Measurements from ENCODE around the gene SMOC1. TPM values are rescaled to one million over a fixed set of nuclear protein-coding genes. Genes with fewer than 3 reads are reported as not detected.

The SMOC1 gene
- total and polyA plus RNA-seq, 2 experiments from 2014 or later = 0.70 to 3.5 TPM

- Histone ChIP-seq H3K79me2 (ENCODE audit: insufficient read depth) (no peaks in the 10 kb centered on the region), H3K4me1 (ENCODE audit: insufficient read depth) (no peaks in the 10 kb centered on the region), H3K9me2 (ENCODE audit: insufficient read depth) (no peaks in the 10 kb centered on the region), H3K27me3 (replicated peaks; ENCODE audit: insufficient read depth) (no peaks in the 10 kb centered on the region), H3K9ac (no peak overlapping the region), H3F3A (ENCODE audit: insufficient read depth) (no peaks in the 10 kb centered on the region), H3K4me2 (ENCODE audit: unreplicated experiment) (no peak overlapping the region), H3K9me3 (ENCODE audit: low read depth) (no peaks in the 10 kb centered on the region), H4K20me1 (ENCODE audit: insufficient read depth) (no peaks in the 10 kb centered on the region), H3K4me3 (no peak overlapping the region), H3K27ac (no peak overlapping the region), H2AFZ (no peak overlapping the region), H3K36me3 (ENCODE audit: low read depth) (no peaks in the 10 kb centered on the region)
- 14 to 15% methylated on average over 5 of the region's 5 CpGs for WGBS, 2 experiments (ENCODE audit: low coverage in 1 of 2, low lambda C conversion rate in 2 of 2, missing lambda C conversion rate in 2 of 2)
- DNase-seq = no peak
- TF ChIP-seq EZH2 (IDR thresholded peaks at IDR 0.05; ENCODE audit: insufficient read depth, poor library complexity, severe bottlenecking) (no peak), EZH2phosphoT487 (IDR thresholded peaks at IDR 0.05; ENCODE audit: insufficient read depth, low read depth) (no peak)
- in situ Hi-C loops (cut with MboI) = no loop called here
Measured at GRCh38 chr14:70057519-70058136, 178.4 kb downstream of the SMOC1 start.

- no peaks in the 10 kb centered on the region for H3F3A ChIP-seq (ENCODE audit: insufficient read depth)
- H3K9me2 ChIP-seq (ENCODE audit: insufficient read depth) = no peaks in the 10 kb centered on the region
- H3K4me1 ChIP-seq (ENCODE audit: insufficient read depth) = no peaks in the 10 kb centered on the region
- H3K9ac ChIP-seq = no peak overlapping the region
- H3K27me3 ChIP-seq (replicated peaks; ENCODE audit: insufficient read depth) = peaks cover 9% of the 10 kb centered on the region
- no peaks in the 10 kb centered on the region for H3K79me2 ChIP-seq (ENCODE audit: insufficient read depth)
- H2AFZ ChIP-seq = no peak overlapping the region
- in situ Hi-C loops (cut with MboI) = no loop called here
- no peaks in the 10 kb centered on the region for H3K9me3 ChIP-seq (ENCODE audit: low read depth)
- H4K20me1 ChIP-seq (ENCODE audit: insufficient read depth) = no peaks in the 10 kb centered on the region
- no peak for TF ChIP-seq EZH2 (IDR thresholded peaks at IDR 0.05; ENCODE audit: insufficient read depth, poor library complexity, severe bottlenecking)
- TF ChIP-seq EZH2phosphoT487 (IDR thresholded peaks at IDR 0.05; ENCODE audit: insufficient read depth, low read depth) = no peak
- DNase-seq = no peak
- no peak overlapping the region for H3K4me3 ChIP-seq
- WGBS, 2 experiments (ENCODE audit: low coverage in 1 of 2, low lambda C conversion rate in 2 of 2, missing lambda C conversion rate in 2 of 2) = 8 to 9% methylated on average over 2 of the region's 2 CpGs
- H3K36me3 ChIP-seq (ENCODE audit: low read depth) = no peaks in the 10 kb centered on the region
- H3K4me2 ChIP-seq (ENCODE audit: unreplicated experiment) = no peak overlapping the region
- H3K27ac ChIP-seq = no peak overlapping the region
Measured at GRCh38 chr14:70059545-70059944, 180.3 kb downstream of the SMOC1 start.

DNA sequence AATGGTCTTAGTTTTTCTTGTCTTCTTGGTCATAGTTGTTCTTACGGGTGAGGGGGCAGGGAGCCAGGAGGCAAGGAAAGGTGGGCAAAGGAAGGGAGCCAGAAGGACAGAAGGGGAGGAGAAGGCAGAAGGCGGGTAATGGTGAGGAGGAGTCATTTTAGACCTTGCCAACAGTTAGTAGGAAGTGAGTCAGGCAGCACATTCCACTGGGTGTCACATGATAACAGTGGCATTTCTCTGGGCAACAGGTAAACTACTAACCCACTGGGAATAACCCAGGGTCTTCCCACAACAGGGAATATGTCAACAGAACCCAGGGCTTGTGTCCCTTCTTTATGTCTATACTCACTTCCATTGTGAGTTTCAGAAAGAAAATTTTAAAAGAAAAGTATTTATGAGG lies 181.9 kb downstream of the SMOC1 start:
- H4K20me1 ChIP-seq (ENCODE audit: insufficient read depth) = no peaks in the 10 kb centered on the region

GRCh38 chr14:70064136-70064865 lies 185.1 kb downstream of the SMOC1 start:
- in situ Hi-C loops (cut with MboI) = no loop called here
- H3K4me1 ChIP-seq (ENCODE audit: insufficient read depth) = no peaks in the 10 kb centered on the region
- TF ChIP-seq EZH2 (IDR thresholded peaks at IDR 0.05; ENCODE audit: insufficient read depth, poor library complexity, severe bottlenecking) = no peak
- TF ChIP-seq EZH2phosphoT487 (IDR thresholded peaks at IDR 0.05; ENCODE audit: insufficient read depth, low read depth) = no peak
- 9 to 12% methylated on average over 11 of the region's 11 CpGs for WGBS, 2 experiments (ENCODE audit: low coverage in 1 of 2, low lambda C conversion rate in 2 of 2, missing lambda C conversion rate in 2 of 2)
- H3K4me2 ChIP-seq (ENCODE audit: unreplicated experiment) = no peak overlapping the region
- H4K20me1 ChIP-seq (ENCODE audit: insufficient read depth) = no peaks in the 10 kb centered on the region
- peaks cover 14% of the 10 kb centered on the region for H3K27me3 ChIP-seq (replicated peaks; ENCODE audit: insufficient read depth)
- H3K9ac ChIP-seq = no peak overlapping the region
- no peaks in the 10 kb centered on the region for H3K36me3 ChIP-seq (ENCODE audit: low read depth)
- no peaks in the 10 kb centered on the region for H3K9me2 ChIP-seq (ENCODE audit: insufficient read depth)
- H3F3A ChIP-seq (ENCODE audit: insufficient read depth) = no peaks in the 10 kb centered on the region
- no peak overlapping the region for H3K4me3 ChIP-seq
- no peaks in the 10 kb centered on the region for H3K79me2 ChIP-seq (ENCODE audit: insufficient read depth)
- no peak overlapping the region for H2AFZ ChIP-seq
- no peaks in the 10 kb centered on the region for H3K9me3 ChIP-seq (ENCODE audit: low read depth)
- no peak for DNase-seq
- H3K27ac ChIP-seq = no peak overlapping the region

More for the DNA sequence above, 181.9 kb downstream of the SMOC1 start:
- in situ Hi-C loops (cut with MboI) = no loop called here
- DNase-seq = no peak
- Histone ChIP-seq H3K36me3 (ENCODE audit: low read depth) (no peaks in the 10 kb centered on the region), H3K4me2 (ENCODE audit: unreplicated experiment) (no peak overlapping the region), H3K4me3 (no peak overlapping the region), H3K9ac (no peak overlapping the region), H3K4me1 (ENCODE audit: insufficient read depth) (no peaks in the 10 kb centered on the region), H3K27ac (no peak overlapping the region), H3K9me3 (ENCODE audit: low read depth) (no peaks in the 10 kb centered on the region), H3K27me3 (replicated peaks; ENCODE audit: insufficient read depth) (peaks cover 14% of the 10 kb centered on the region), H3F3A (ENCODE audit: insufficient read depth) (no peaks in the 10 kb centered on the region), H3K79me2 (ENCODE audit: insufficient read depth) (no peaks in the 10 kb centered on the region), H3K9me2 (ENCODE audit: insufficient read depth) (no peaks in the 10 kb centered on the region), H2AFZ (no peak overlapping the region)
- 17 to 20% methylated on average over 2 of the region's 2 CpGs for WGBS, 2 experiments (ENCODE audit: low coverage in 1 of 2, low lambda C conversion rate in 2 of 2, missing lambda C conversion rate in 2 of 2)
- TF ChIP-seq EZH2phosphoT487 (IDR thresholded peaks at IDR 0.05; ENCODE audit: insufficient read depth, low read depth) (no peak), EZH2 (IDR thresholded peaks at IDR 0.05; ENCODE audit: insufficient read depth, poor library complexity, severe bottlenecking) (no peak)

Data from GM23248 (cell line).